NCI-H1417 treated with DMSO at 0.1 percent for 48 hours (cell line): Measurements from ENCODE around the gene IL17C.
"Not testable (repeated sequence)": the region's sequence is repeated elsewhere in the genome, so short reads cannot be mapped to it uniquely, and the experiment has no call there.

ENCODE experiments used
- DNase-seq: peaks from one replicate; lab custom pipeline; 2025; lab: John Stamatoyannopoulos, UW

Gene IL17C

GRCh38 chr16:88638323-88639230 is at the start of gene IL17C:
Gene IL17C (plus strand): TSS chr16:88638572. CDS start chr16:88638642, 70 bp downstream.
- DNase-seq, result no peak

- DNase-seq, result no peak
Measured at GRCh38 chr16:88588754-88589153, 49.6 kb upstream of the IL17C start.

- DNase-seq, result no peak
Measured at GRCh38 chr16:88589441-88589840, 48.9 kb upstream of the IL17C start.

- DNase-seq, result no peak
Measured at GRCh38 chr16:88591577-88592021, 46.8 kb upstream of the IL17C start.

- DNase-seq, result no peak
Measured at GRCh38 chr16:88593061-88593460, 45.3 kb upstream of the IL17C start.

- no peak for DNase-seq
Measured at GRCh38 chr16:88593489-88593888, 44.9 kb upstream of the IL17C start.

- DNase-seq, result no peak
Measured at GRCh38 chr16:88593910-88594309, 44.5 kb upstream of the IL17C start.

GRCh38 chr16:88595101-88595500 is 43.3 kb upstream of the IL17C start:
- no peak for DNase-seq

GRCh38 chr16:88595921-88596320 is 42.5 kb upstream of the IL17C start:
- no peak for DNase-seq

- no peak for DNase-seq
Measured at GRCh38 chr16:88596483-88596882, 41.9 kb upstream of the IL17C start.

- no peak for DNase-seq
Measured at GRCh38 chr16:88597856-88598491, 40.4 kb upstream of the IL17C start.

- DNase-seq, result no peak
Measured at GRCh38 chr16:88599092-88599733, 39.2 kb upstream of the IL17C start.

- DNase-seq, result no peak
Measured at GRCh38 chr16:88599825-88600538, 38.4 kb upstream of the IL17C start.

- DNase-seq, result no peak
Measured at GRCh38 chr16:88600539-88600896, 37.9 kb upstream of the IL17C start.

GRCh38 chr16:88601313-88602036 is 36.9 kb upstream of the IL17C start:
- DNase-seq, result no peak

GRCh38 chr16:88602091-88602490 is 36.3 kb upstream of the IL17C start:
- DNase-seq, result no peak

GRCh38 chr16:88605186-88606147 is 32.9 kb upstream of the IL17C start:
- no peak for DNase-seq

GRCh38 chr16:88606148-88606757 is 32.1 kb upstream of the IL17C start:
- DNase-seq, result no peak

- DNase-seq, result no peak
Measured at GRCh38 chr16:88608076-88608475, 30.3 kb upstream of the IL17C start.

- DNase-seq, result not testable (repeated sequence)
Measured at GRCh38 chr16:88609426-88609825, 28.9 kb upstream of the IL17C start.
